NCI-H2029 (cell line): Measurements from ENCODE around the gene SEPTIN1.

Experiments used
- DNase-seq: peaks from one replicate; lab custom pipeline; 2025; lab: John Stamatoyannopoulos, UW

Gene SEPTIN1

GRCh38 chr16:30382111-30382881 is at the start of gene SEPTIN1:
SEPTIN1 (minus strand) TSS chr16:30382561; CDS start chr16:30382542, 19 bp downstream.
- no peak for DNase-seq

- DNase-seq, result no peak
Measured at GRCh38 chr16:30430428-30430970, 48.1 kb upstream of the SEPTIN1 start.

GRCh38 chr16:30429678-30430427 is 47.5 kb upstream of the SEPTIN1 start, which contains the start of gene DCTPP1:
DCTPP1 (minus strand) TSS chr16:30430030; CDS start chr16:30429980, 50 bp downstream.
- peak; percentile 99 for DNase-seq

GRCh38 chr16:30429418-30429677 is 47.0 kb upstream of the SEPTIN1 start:
- no peak for DNase-seq

GRCh38 chr16:30428055-30428454 is 45.7 kb upstream of the SEPTIN1 start:
- DNase-seq, result no peak

- no peak for DNase-seq
Measured at GRCh38 chr16:30421010-30421409, 38.6 kb upstream of the SEPTIN1 start.

GRCh38 chr16:30418350-30419181 is 36.2 kb upstream of the SEPTIN1 start:
- DNase-seq, result no peak

GRCh38 chr16:30417529-30418349 is 35.4 kb upstream of the SEPTIN1 start:
- DNase-seq, result peak; percentile 94

GRCh38 chr16:30416624-30417528 is 34.5 kb upstream of the SEPTIN1 start:
- DNase-seq, result no peak

- DNase-seq, result no peak
Measured at GRCh38 chr16:30416047-30416603, 33.8 kb upstream of the SEPTIN1 start.

- no peak for DNase-seq
Measured at GRCh38 chr16:30414159-30414558, 31.8 kb upstream of the SEPTIN1 start.

- DNase-seq, result no peak
Measured at GRCh38 chr16:30413112-30413806, 30.9 kb upstream of the SEPTIN1 start.

- DNase-seq, result peak; percentile 64
Measured at GRCh38 chr16:30409125-30410060, 27.0 kb upstream of the SEPTIN1 start.

- no peak for DNase-seq
Measured at GRCh38 chr16:30407804-30408534, 25.6 kb upstream of the SEPTIN1 start.

- DNase-seq, result peak; percentile 88
Measured at GRCh38 chr16:30407102-30407803, 24.9 kb upstream of the SEPTIN1 start, which contains the start of gene ZNF771. ZNF771 (plus strand) TSS chr16:30407606; CDS start chr16:30408054, 448 bp downstream.

- DNase-seq, result no peak
Measured at GRCh38 chr16:30406795-30407101, 24.4 kb upstream of the SEPTIN1 start.
